Lower leg skin (tissue), 4 donors: ENCODE data around the gene GAL3ST2. TPM values are rescaled to one million over a fixed set of nuclear protein-coding genes. Genes with fewer than 3 reads are reported as not detected.
"Not testable (repeated sequence)": the region's sequence is repeated elsewhere in the genome, so short reads cannot be mapped to it uniquely, and the experiment has no call there.

ENCODE experiments used
- DNase-seq, 2 donors: peaks; one replicate each; pipeline ENCODE4 v3.0.0-alpha.2; 2019; ENCODE audit warnings: low spot score in 2 of 2
- H3K4me3 ChIP-seq: fragments of 200-600 bp; sonication (generic); 2 replicates; pipeline ENCODE4 v1.5.1; 2017; ENCODE audit warnings: mild to moderate bottlenecking, low read depth; ENCODE audit not compliant: poor library complexity, severe bottlenecking
- POLR2A ChIP-seq, 2 donors: fragments of 450-650 bp; IDR thresholded peaks; one replicate each; pipeline ENCODE4 v1.6.1; 2016 to 2017; ENCODE audit warnings: antibody characterized with exemption in 2 of 2, mild to moderate bottlenecking in 1 of 2, moderate library complexity in 1 of 2
- WGBS, 2 donors: methylation state at CpG; one replicate each; pipeline ENCODE4 v1.1.5; 2018; 5-methylcytosine and 5-hydroxymethylcytosine counted together
- intact Hi-C: fragments of 100-400 bp; cut with DNase I; formaldehyde crosslinking; loops from one replicate; pipeline ENCODE4 v1.15.0; 2023; ENCODE audit warnings: low total_unique reads
- total RNA-seq, 4 donors: library from RNA; depleted of rRNA; stranded (reverse); fragments of >200 nt; gene quantifications; one replicate each; pipeline ENCODE4 v1.1.0, GENCODE V29; 2016
- TF ChIP-seq, protein P1 (sequence below), 3 donors: fragments of 450-650 bp; IDR thresholded peaks; one replicate each; pipeline ENCODE4 v1.5.1; 2016; ENCODE audit warnings: antibody characterized with exemption in 3 of 3, mild to moderate bottlenecking in 3 of 3, moderate library complexity in 2 of 3

GAL3ST2 gene
- 1 to 10 TPM in 1 of 4 donors, under 1 TPM in 3; 0.34 to 4.7 (median 0.54) TPM for total RNA-seq

GRCh38 chr2:241776336-241777169 lies at the start of gene GAL3ST2:
Gene GAL3ST2, plus strand, starts transcription at chr2:241776822. Its CDS starts 134 bp downstream, at chr2:241776956.
- DNase-seq = peak in 1 of 2 donors; percentile 74
- intact Hi-C loops = no loop called here
- TF ChIP-seq, protein P1, sequence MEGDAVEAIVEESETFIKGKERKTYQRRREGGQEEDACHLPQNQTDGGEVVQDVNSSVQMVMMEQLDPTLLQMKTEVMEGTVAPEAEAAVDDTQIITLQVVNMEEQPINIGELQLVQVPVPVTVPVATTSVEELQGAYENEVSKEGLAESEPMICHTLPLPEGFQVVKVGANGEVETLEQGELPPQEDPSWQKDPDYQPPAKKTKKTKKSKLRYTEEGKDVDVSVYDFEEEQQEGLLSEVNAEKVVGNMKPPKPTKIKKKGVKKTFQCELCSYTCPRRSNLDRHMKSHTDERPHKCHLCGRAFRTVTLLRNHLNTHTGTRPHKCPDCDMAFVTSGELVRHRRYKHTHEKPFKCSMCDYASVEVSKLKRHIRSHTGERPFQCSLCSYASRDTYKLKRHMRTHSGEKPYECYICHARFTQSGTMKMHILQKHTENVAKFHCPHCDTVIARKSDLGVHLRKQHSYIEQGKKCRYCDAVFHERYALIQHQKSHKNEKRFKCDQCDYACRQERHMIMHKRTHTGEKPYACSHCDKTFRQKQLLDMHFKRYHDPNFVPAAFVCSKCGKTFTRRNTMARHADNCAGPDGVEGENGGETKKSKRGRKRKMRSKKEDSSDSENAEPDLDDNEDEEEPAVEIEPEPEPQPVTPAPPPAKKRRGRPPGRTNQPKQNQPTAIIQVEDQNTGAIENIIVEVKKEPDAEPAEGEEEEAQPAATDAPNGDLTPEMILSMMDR (IDR thresholded peaks at IDR 0.05) = no peak
- no peak for TF ChIP-seq POLR2A (IDR thresholded peaks at IDR 0.05)
- 66 to 71% methylated on average over 25 to 26 of the region's 27 CpGs for WGBS, 2 donors
- H3K4me3 ChIP-seq = no peak within 1 kb of the TSS

DNA sequence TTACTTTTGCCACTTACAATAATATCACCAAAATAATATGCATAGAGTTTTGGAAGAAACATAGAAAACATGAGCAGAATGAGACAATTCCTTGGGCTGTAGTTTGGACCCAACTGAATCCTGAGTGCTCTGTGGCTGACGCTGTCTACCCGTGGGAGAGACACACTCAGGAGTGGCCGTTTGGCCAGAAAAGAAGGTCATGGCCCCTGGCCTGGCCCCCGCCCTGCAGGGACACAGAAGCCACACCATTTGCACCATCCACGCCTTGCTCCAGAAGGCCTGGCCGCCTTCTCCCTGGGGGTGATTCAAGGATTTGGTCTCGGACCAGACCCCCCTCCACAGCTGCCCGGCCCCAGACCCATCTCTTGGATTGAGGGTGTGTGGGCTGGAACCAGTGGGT lies 48.6 kb upstream of the GAL3ST2 start:
- H3K4me3 ChIP-seq = no peak overlapping the region
- 82 to 86% methylated on average over 8 of the region's 8 CpGs for WGBS, 2 donors
- TF ChIP-seq, protein P1 (IDR thresholded peaks at IDR 0.05) = no peak
- no peak for TF ChIP-seq POLR2A (IDR thresholded peaks at IDR 0.05)
- intact Hi-C loops = no loop called here
- DNase-seq = no peak

DNA sequence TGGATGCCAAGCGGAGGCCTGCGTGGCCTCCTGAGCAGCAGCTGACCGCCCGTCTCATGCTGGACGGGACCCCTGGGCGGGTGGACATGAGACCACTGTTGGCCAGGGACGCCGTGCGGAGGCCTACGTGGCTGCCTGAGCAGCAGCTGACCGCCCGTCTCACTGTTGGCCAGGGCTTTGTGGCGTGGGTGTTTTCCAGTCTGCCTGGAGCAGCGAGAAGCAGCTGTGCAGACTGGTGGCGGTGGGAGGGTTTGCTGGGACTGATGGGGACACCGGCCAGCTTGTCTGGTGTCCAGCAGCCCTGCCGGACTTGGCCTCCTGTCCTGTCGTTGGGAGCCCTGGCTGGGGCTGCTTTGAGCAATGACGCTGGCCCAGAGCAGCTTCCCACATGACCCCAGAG lies 48.0 kb upstream of the GAL3ST2 start:
- 75 to 77% methylated on average over 17 to 19 of the region's 19 CpGs for WGBS, 2 donors
- intact Hi-C loops = no loop called here
- DNase-seq = no peak

GRCh38 chr2:241729868-241730267 lies 46.8 kb upstream of the GAL3ST2 start:
- intact Hi-C loops = no loop called here
- WGBS, 2 donors = 89 to 92% methylated on average over 6 of the region's 6 CpGs
- no peak for TF ChIP-seq POLR2A (IDR thresholded peaks at IDR 0.05)
- TF ChIP-seq, protein P1 (IDR thresholded peaks at IDR 0.05) = no peak
- no peak overlapping the region for H3K4me3 ChIP-seq
- no peak for DNase-seq

More for the DNA sequence above, 48.0 kb upstream of the GAL3ST2 start:
- H3K4me3 ChIP-seq = no peak overlapping the region
- TF ChIP-seq POLR2A (IDR thresholded peaks at IDR 0.05) = no peak
- TF ChIP-seq, protein P1 (IDR thresholded peaks at IDR 0.05) = no peak

GRCh38 chr2:241730671-241731293 lies 45.8 kb upstream of the GAL3ST2 start:
- TF ChIP-seq, protein P1 (IDR thresholded peaks at IDR 0.05) = no peak
- no peak for TF ChIP-seq POLR2A (IDR thresholded peaks at IDR 0.05)
- H3K4me3 ChIP-seq = no peak overlapping the region
- no peak for DNase-seq
- WGBS, 2 donors = 80 to 81% methylated on average over 12 of the region's 12 CpGs
- intact Hi-C loops = no loop called here

GRCh38 chr2:241732513-241733186 lies 44.0 kb upstream of the GAL3ST2 start:
- WGBS, 2 donors = 37 to 42% methylated on average over 22 to 26 of the region's 26 CpGs
- H3K4me3 ChIP-seq, intact Hi-C loops: not testable (repeated sequence)
- DNase-seq = peak in 1 of 2 donors; percentile 27
